Neural cell (in vitro differentiated cells): Measurements from ENCODE around the gene ANP32B. TPM values are rescaled to one million over a fixed set of nuclear protein-coding genes. Genes with fewer than 3 reads are reported as not detected.
A peak's percentile ranks its signal among the peaks of the same experiment; 100 is the strongest.

Experiments
- H2AFZ ChIP-seq: fragments of 200-600, 300-800 bp; sonication (generic), shearing (Covaris generic); 2 replicates; pipeline ENCODE4 v1.6.0; 2014; ENCODE audit warnings: low read depth, mild to moderate bottlenecking, antibody characterized with exemption, low read length, moderate library complexity
- H3F3A ChIP-seq: fragments of 200-600 bp; shearing (Covaris generic); 2 replicates; pipeline ENCODE4 v1.6.1; 2016; ENCODE audit warnings: mild to moderate bottlenecking, moderate library complexity, mixed read lengths, antibody characterized with exemption, low read length; ENCODE audit not compliant: insufficient read depth, poor library complexity, severe bottlenecking
- H3K27ac ChIP-seq: fragments of 200-600, 300-800 bp; sonication (generic), shearing (Covaris generic); 2 replicates; pipeline ENCODE4 v1.5.1; 2014; ENCODE audit warnings: mild to moderate bottlenecking, low read length, moderate library complexity
- H3K27me3 ChIP-seq: fragments of 300-800, 200-600 bp; sonication (generic), shearing (Covaris generic); 2 replicates; pipeline ENCODE4 v1.6.0; 2014; ENCODE audit warnings: mild to moderate bottlenecking, low read depth, low read length, moderate library complexity; ENCODE audit not compliant: insufficient read depth
- H3K36me3 ChIP-seq: fragments of 300-800, 200-600 bp; sonication (generic), shearing (Covaris generic); 2 replicates; pipeline ENCODE4 v1.5.1; 2014; ENCODE audit warnings: mild to moderate bottlenecking, antibody characterized with exemption, low read length, moderate library complexity; ENCODE audit not compliant: insufficient read depth
- H3K4me2 ChIP-seq: fragments of 300-800, 200-600 bp; sonication (generic), shearing (Covaris generic); 2 replicates; pipeline ENCODE4 v1.6.0; 2014; ENCODE audit warnings: mild to moderate bottlenecking, low read length
- H3K4me3 ChIP-seq: fragments of 300-800, 200-600 bp; sonication (generic), shearing (Covaris generic); 2 replicates; pipeline ENCODE4 v1.5.1; 2014; ENCODE audit warnings: mild to moderate bottlenecking, low read length, moderate library complexity
- H3K79me2 ChIP-seq: fragments of 200-600 bp; shearing (Covaris generic); replicated peaks from 2 replicates; pipeline ENCODE4 v1.6.0; 2014; ENCODE audit warnings: mild to moderate bottlenecking, low read length, moderate library complexity; ENCODE audit not compliant: insufficient read depth
- H3K9ac ChIP-seq: fragments of 300-800, 200-600 bp; sonication (generic), shearing (Covaris generic); 2 replicates; pipeline ENCODE4 v1.6.1; 2016; ENCODE audit warnings: mild to moderate bottlenecking, low read length, mixed read lengths
- H3K9me2 ChIP-seq: fragments of 200-600 bp; shearing (Covaris generic); 2 replicates; pipeline ENCODE4 v1.6.1; 2016; ENCODE audit warnings: mild to moderate bottlenecking, low read length, mixed read lengths; ENCODE audit not compliant: insufficient read depth
- H3K9me3 ChIP-seq: fragments of 200-600, 300-800 bp; sonication (generic), shearing (Covaris generic); 2 replicates; pipeline ENCODE4 v1.6.1; 2016; ENCODE audit warnings: mild to moderate bottlenecking, mixed run types, low read length, moderate library complexity, mixed read lengths
- H4K20me1 ChIP-seq: fragments of 200-600 bp; shearing (Covaris generic); 2 replicates; pipeline ENCODE4 v1.6.1; 2016; ENCODE audit warnings: mild to moderate bottlenecking, mixed run types; ENCODE audit not compliant: insufficient read depth
- EP300 ChIP-seq: fragments of 450-650 bp; conservative IDR thresholded peaks from 2 replicates; pipeline ENCODE4 v1.6.1; 2014; ENCODE audit warnings: antibody characterized with exemption, mild to moderate bottlenecking, moderate library complexity; ENCODE audit not compliant: poor library complexity, severe bottlenecking
- EZH2 ChIP-seq: fragments of 200-600, 300-800 bp; shearing (Covaris generic), sonication (generic); IDR thresholded peaks from 2 replicates; pipeline ENCODE4 v1.6.1; 2014; ENCODE audit warnings: antibody characterized with exemption, low read length, borderline replicate concordance, mild to moderate bottlenecking; ENCODE audit not compliant: insufficient read depth, poor library complexity, severe bottlenecking
- MXI1 ChIP-seq: fragments of 450-650 bp; conservative IDR thresholded peaks from 2 replicates; pipeline ENCODE4 v1.6.1; 2014; ENCODE audit warnings: antibody characterized with exemption, mild to moderate bottlenecking; ENCODE audit not compliant: poor library complexity, severe bottlenecking
- POLR2AphosphoS5 ChIP-seq: IDR thresholded peaks from 2 replicates; pipeline ENCODE4 v1.6.1; 2012
- RAD21 ChIP-seq: fragments of 450-650 bp; conservative IDR thresholded peaks from 2 replicates; pipeline ENCODE4 v1.6.1; 2014; ENCODE audit warnings: antibody characterized with exemption, mild to moderate bottlenecking, moderate library complexity
- SMC3 ChIP-seq: fragments of 450-650 bp; conservative IDR thresholded peaks from 2 replicates; pipeline ENCODE4 v1.6.1; 2014; ENCODE audit warnings: antibody characterized with exemption, mild to moderate bottlenecking, moderate library complexity; ENCODE audit not compliant: poor library complexity
- TAF1 ChIP-seq: IDR thresholded peaks from 2 replicates; pipeline ENCODE4 v1.6.1; 2012; ENCODE audit warnings: low read depth
- polyA plus RNA-seq: library from polyadenylated mRNA; depleted of rRNA; stranded (reverse); fragments of >200 nt; gene quantifications from 2 replicates; pipeline ENCODE4 v1.2.3, GENCODE V29; 2014
- TF ChIP-seq, protein P1 (sequence below): fragments of 450-650 bp; IDR thresholded peaks from 2 replicates; pipeline ENCODE4 v1.5.1; 2014; ENCODE audit warnings: antibody characterized with exemption, mild to moderate bottlenecking, moderate library complexity; ENCODE audit not compliant: poor library complexity, severe bottlenecking
- TF ChIP-seq, protein P2 (sequence below): IDR thresholded peaks from 2 replicates; pipeline ENCODE4 v1.6.1; 2012; ENCODE audit warnings: borderline replicate concordance

The ANP32B gene
- polyA plus RNA-seq, 1 donor from 2014 or later = 4.1 TPM

DNA sequence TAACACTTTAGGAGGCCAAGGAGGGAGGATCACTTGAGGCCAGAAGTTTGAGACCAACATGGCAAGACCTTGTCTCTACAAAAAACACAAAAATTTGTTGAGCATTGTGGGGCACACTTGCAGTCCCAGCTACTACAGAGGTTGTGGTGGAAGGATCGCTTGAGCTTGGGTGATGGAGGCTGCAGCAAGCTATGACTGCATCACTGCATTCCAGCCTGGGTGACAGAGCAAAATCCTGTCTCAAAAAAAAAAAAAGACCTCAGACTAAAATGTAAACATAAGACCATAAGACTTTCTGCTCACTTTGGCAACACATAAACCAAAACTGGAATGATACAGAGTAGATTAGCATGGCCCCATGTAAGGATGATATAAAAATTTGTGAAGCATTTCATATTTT, 48.8 kb downstream of the ANP32B start:
- Histone ChIP-seq H3K9ac (no peak overlapping the region), H3K79me2 (no peaks in the 10 kb centered on the region), H3K27me3 (no peaks in the 10 kb centered on the region), H3K9me3 (no peaks in the 10 kb centered on the region), H3K4me2 (no peak overlapping the region), H3K27ac (no peak overlapping the region), H2AFZ (no peak overlapping the region), H3K4me3 (no peak overlapping the region), H4K20me1 (no peaks in the 10 kb centered on the region), H3F3A (no peaks in the 10 kb centered on the region), H3K9me2 (no peaks in the 10 kb centered on the region), H3K36me3 (no peaks in the 10 kb centered on the region)
- TF ChIP-seq EZH2 = no peak
- TF ChIP-seq, protein P1, sequence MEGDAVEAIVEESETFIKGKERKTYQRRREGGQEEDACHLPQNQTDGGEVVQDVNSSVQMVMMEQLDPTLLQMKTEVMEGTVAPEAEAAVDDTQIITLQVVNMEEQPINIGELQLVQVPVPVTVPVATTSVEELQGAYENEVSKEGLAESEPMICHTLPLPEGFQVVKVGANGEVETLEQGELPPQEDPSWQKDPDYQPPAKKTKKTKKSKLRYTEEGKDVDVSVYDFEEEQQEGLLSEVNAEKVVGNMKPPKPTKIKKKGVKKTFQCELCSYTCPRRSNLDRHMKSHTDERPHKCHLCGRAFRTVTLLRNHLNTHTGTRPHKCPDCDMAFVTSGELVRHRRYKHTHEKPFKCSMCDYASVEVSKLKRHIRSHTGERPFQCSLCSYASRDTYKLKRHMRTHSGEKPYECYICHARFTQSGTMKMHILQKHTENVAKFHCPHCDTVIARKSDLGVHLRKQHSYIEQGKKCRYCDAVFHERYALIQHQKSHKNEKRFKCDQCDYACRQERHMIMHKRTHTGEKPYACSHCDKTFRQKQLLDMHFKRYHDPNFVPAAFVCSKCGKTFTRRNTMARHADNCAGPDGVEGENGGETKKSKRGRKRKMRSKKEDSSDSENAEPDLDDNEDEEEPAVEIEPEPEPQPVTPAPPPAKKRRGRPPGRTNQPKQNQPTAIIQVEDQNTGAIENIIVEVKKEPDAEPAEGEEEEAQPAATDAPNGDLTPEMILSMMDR = no peak
- TF ChIP-seq TAF1 = no peak
- TF ChIP-seq RAD21 = no peak
- no peak for TF ChIP-seq MXI1
- TF ChIP-seq EP300 = no peak
- TF ChIP-seq SMC3 = no peak
- TF ChIP-seq POLR2AphosphoS5 = no peak
- TF ChIP-seq, protein P2, sequence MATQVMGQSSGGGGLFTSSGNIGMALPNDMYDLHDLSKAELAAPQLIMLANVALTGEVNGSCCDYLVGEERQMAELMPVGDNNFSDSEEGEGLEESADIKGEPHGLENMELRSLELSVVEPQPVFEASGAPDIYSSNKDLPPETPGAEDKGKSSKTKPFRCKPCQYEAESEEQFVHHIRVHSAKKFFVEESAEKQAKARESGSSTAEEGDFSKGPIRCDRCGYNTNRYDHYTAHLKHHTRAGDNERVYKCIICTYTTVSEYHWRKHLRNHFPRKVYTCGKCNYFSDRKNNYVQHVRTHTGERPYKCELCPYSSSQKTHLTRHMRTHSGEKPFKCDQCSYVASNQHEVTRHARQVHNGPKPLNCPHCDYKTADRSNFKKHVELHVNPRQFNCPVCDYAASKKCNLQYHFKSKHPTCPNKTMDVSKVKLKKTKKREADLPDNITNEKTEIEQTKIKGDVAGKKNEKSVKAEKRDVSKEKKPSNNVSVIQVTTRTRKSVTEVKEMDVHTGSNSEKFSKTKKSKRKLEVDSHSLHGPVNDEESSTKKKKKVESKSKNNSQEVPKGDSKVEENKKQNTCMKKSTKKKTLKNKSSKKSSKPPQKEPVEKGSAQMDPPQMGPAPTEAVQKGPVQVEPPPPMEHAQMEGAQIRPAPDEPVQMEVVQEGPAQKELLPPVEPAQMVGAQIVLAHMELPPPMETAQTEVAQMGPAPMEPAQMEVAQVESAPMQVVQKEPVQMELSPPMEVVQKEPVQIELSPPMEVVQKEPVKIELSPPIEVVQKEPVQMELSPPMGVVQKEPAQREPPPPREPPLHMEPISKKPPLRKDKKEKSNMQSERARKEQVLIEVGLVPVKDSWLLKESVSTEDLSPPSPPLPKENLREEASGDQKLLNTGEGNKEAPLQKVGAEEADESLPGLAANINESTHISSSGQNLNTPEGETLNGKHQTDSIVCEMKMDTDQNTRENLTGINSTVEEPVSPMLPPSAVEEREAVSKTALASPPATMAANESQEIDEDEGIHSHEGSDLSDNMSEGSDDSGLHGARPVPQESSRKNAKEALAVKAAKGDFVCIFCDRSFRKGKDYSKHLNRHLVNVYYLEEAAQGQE = no peak

DNA sequence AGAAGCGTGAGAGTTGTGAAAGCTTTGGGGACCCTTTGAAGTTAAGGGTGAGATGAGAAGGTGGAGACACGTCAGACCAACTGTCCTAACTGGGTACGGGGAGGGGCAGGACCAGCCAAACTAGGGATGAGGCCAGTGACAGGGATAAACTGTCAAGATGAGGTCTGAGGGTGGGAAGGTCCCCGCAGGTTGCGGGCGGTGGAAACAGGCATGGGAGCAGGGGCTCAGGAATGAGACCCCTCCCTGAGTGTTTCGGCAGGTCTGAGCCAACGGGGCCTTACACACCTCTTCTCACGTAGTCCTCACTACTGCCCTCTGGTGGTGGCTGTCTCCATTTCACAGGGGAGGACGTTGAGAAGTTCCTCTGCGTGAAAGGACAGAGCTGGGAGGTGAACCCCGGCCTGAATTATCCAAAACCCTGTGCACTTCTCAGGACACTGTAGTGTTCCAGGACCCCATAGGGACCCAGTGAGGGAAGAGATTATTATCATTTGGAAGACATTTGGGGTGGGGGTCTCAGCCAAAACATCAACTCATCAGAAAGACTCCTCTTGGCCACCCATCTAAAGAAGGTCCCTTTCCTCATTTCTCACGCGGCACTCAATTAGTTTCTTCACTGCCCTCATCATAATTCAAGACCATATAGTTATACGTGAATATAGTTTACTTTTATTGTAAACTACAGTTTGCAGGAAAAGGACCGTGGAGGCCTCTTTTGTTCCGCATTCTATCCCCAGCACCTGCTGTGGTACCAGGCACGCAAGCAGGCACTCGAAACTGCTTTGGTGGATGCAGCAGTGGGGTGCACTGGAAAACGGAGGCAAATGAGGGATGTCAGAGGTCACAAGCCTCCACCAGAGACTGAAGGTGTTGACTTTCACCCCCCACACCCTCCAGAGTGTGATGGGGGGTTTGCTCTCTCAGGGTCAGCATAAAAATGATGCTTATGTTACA, 51.7 kb downstream of the ANP32B start:
- Histone ChIP-seq H2AFZ (no peak overlapping the region), H3K4me2 (no peak overlapping the region), H3K4me3 (no peak overlapping the region), H3K9ac (no peak overlapping the region), H3K27ac (no peak overlapping the region), H4K20me1 (no peaks in the 10 kb centered on the region), H3K9me3 (no peaks in the 10 kb centered on the region), H3F3A (no peaks in the 10 kb centered on the region), H3K79me2 (no peaks in the 10 kb centered on the region), H3K9me2 (no peaks in the 10 kb centered on the region), H3K36me3 (no peaks in the 10 kb centered on the region), H3K27me3 (no peaks in the 10 kb centered on the region)
- peak; percentile 65 for TF ChIP-seq SMC3
- TF ChIP-seq, protein P1 = peak; percentile 59
- TF ChIP-seq EP300 = no peak
- TF ChIP-seq RAD21 = peak; percentile 40
